A549 (cell line): ENCODE data around the gene SPTLC2. TPM values are rescaled to one million over a fixed set of nuclear protein-coding genes. Genes with fewer than 3 reads are reported as not detected.

Experiments
- ATAC-seq, 2 experiments: fragments of 200-7000 bp in 1 of 2; fragments of >200 bp in 1 of 2; cut with Nextera tagmentation in 1 of 2; cut with Tn5 transposase in 1 of 2; 3 replicates each; pipeline versions ENCODE4 v1.8.0 to v1.9.1; 2018 to 2020; ENCODE audit warnings: mild to moderate bottlenecking in 1 of 2, moderate library complexity in 1 of 2
- CTCF ChIA-PET: fragments of 300-600 bp; sonication (Branson Sonifier 250); formaldehyde crosslinking; extraction: SDS; loops from one replicate; lab custom pipeline; 2021; ENCODE audit warnings: antibody characterized with exemption, inconsistent platforms; lab: Yijun Ruan, JAX
- POLR2A ChIA-PET: fragments of 350-600 bp; formaldehyde crosslinking; extraction: SDS; loops from one replicate; lab custom pipeline; 2021; ENCODE audit warnings: antibody characterized with exemption, inconsistent platforms; lab: Yijun Ruan, JAX
- DNase-seq, 2 experiments: peaks; one replicate each; pipeline versions ENCODE4 v3.0.0 to v3.0.0-alpha.2; 2011 to 2016; ENCODE audit warnings: low read depth in 1 of 2, low spot score in 1 of 2
- FAIRE-seq: peaks from 2 replicates; lab custom pipeline; 2011; peaks lifted over from hg19 to GRCh38; lab: Jason Lieb, UNC
- H3K27ac ChIP-seq, 2 experiments: fragments of >200 bp; sonication (Bioruptor Twin); formaldehyde crosslinking; 3 replicates each; pipeline ENCODE4 v1.5.1; 2016 to 2017
- H3K4me1 ChIP-seq: fragments of >200 bp; sonication (Bioruptor Twin); formaldehyde crosslinking; 3 replicates; pipeline ENCODE4 v1.6.1; 2016
- H3K4me2 ChIP-seq: fragments of >200 bp; sonication (Bioruptor Twin); formaldehyde crosslinking; 3 replicates; pipeline ENCODE4 v1.6.1; 2016
- H3K4me3 ChIP-seq: fragments of >200 bp; sonication (Bioruptor Twin); formaldehyde crosslinking; 3 replicates; pipeline ENCODE4 v1.5.1; 2016
- H3K9me3 ChIP-seq: fragments of >200 bp; sonication (Bioruptor Twin); formaldehyde crosslinking; 3 replicates; pipeline ENCODE4 v1.6.1; 2016
- BCL3 ChIP-seq: fragments of >200 bp; sonication (Bioruptor Twin); formaldehyde crosslinking; IDR thresholded peaks from 3 replicates; pipeline ENCODE4 v1.6.1; 2016
- CBX8 ChIP-seq: fragments of 200-600 bp; sonication (generic); IDR thresholded peaks from 2 replicates; pipeline ENCODE4 v1.6.1; 2016
- CEBPB ChIP-seq, 2 experiments: fragments of >200 bp in 1 of 2; sonication (Bioruptor Twin) in 1 of 2; formaldehyde crosslinking in 1 of 2; IDR thresholded peaks; 2 replicates each; pipeline ENCODE4 v1.6.1; 2012 to 2016
- CHD2 ChIP-seq: fragments of 150-350 bp; IDR thresholded peaks from 2 replicates; pipeline ENCODE4 v1.6.1; 2014; ENCODE audit warnings: low read length; ENCODE audit not compliant: partially characterized antibody
- CHD4 ChIP-seq: fragments of 200-600 bp; sonication (generic); IDR thresholded peaks from 2 replicates; pipeline ENCODE4 v1.6.1; 2016; ENCODE audit warnings: antibody characterized with exemption, mild to moderate bottlenecking, borderline replicate concordance
- E2F6 ChIP-seq: IDR thresholded peaks from 2 replicates; pipeline ENCODE4 v1.6.1; 2012; ENCODE audit warnings: low read depth, borderline replicate concordance
- EHMT2 ChIP-seq: fragments of 200-600 bp; sonication (generic); IDR thresholded peaks from 2 replicates; pipeline ENCODE4 v1.6.1; 2016; ENCODE audit warnings: antibody characterized with exemption, low read depth, mild to moderate bottlenecking, moderate library complexity
- ELK1 ChIP-seq: fragments of 150-350 bp; IDR thresholded peaks from 2 replicates; pipeline ENCODE4 v1.6.1; 2014; ENCODE audit warnings: low read depth, mild to moderate bottlenecking, low read length
- FOSL2 ChIP-seq, 2 experiments: fragments of 450-650 bp in 1 of 2; fragments of >200 bp in 1 of 2; sonication (Bioruptor Twin) in 1 of 2; formaldehyde crosslinking; IDR thresholded peaks; 2 replicates each; pipeline versions ENCODE4 v1.5.0 to v1.6.1; 2016 to 2020; ENCODE audit warnings: mild to moderate bottlenecking in 1 of 2, moderate library complexity in 1 of 2
- FOXS1 ChIP-seq: fragments of 250-450 bp; sonication (Bioruptor Pico); IDR thresholded peaks from 2 replicates; pipeline ENCODE4 v1.5.0; 2020; ENCODE audit warnings: mild to moderate bottlenecking, moderate library complexity
- GATA3 ChIP-seq: IDR thresholded peaks from 2 replicates; pipeline ENCODE4 v1.6.1; 2012; ENCODE audit warnings: borderline replicate concordance
- HDAC2 ChIP-seq: fragments of 200-600 bp; sonication (generic); IDR thresholded peaks from 2 replicates; pipeline ENCODE4 v1.6.1; 2016
- HES2 ChIP-seq: fragments of >200 bp; sonication (Bioruptor Twin); formaldehyde crosslinking; IDR thresholded peaks from 2 replicates; pipeline ENCODE4 v1.6.1; 2016
- JUN ChIP-seq, 2 experiments: fragments of >200 bp; sonication (Bioruptor Twin); formaldehyde crosslinking; IDR thresholded peaks; 2 replicates in 1 of 2; 3 replicates in 1 of 2; pipeline ENCODE4 v1.6.1; 2016 to 2017
- KDM1A ChIP-seq: fragments of 200-600 bp; sonication (generic); IDR thresholded peaks from 2 replicates; pipeline ENCODE4 v1.6.1; 2016; ENCODE audit warnings: low read depth, mild to moderate bottlenecking
- KDM5A ChIP-seq: fragments of 200-600 bp; sonication (generic); IDR thresholded peaks from 2 replicates; pipeline ENCODE4 v1.6.1; 2016; ENCODE audit warnings: antibody characterized with exemption, mild to moderate bottlenecking
- MYC ChIP-seq: IDR thresholded peaks from 2 replicates; pipeline ENCODE4 v1.6.1; 2012; ENCODE audit warnings: mild to moderate bottlenecking, inconsistent platforms, low read length, improper control_type of control experiment, borderline replicate concordance
- NPAS2 ChIP-seq: fragments of 250-450 bp; sonication (Bioruptor Pico); IDR thresholded peaks from 2 replicates; pipeline ENCODE4 v1.8.0; 2022; ENCODE audit warnings: mild to moderate bottlenecking, moderate library complexity, borderline replicate concordance
- PBX3 ChIP-seq: IDR thresholded peaks from 2 replicates; pipeline ENCODE4 v1.6.1; 2012
- PHF8 ChIP-seq: fragments of 200-600 bp; sonication (generic); IDR thresholded peaks from 2 replicates; pipeline ENCODE4 v1.6.1; 2016; ENCODE audit warnings: low read depth, mild to moderate bottlenecking, antibody characterized with exemption, moderate library complexity, borderline replicate concordance
- POLR2A ChIP-seq: IDR thresholded peaks from 2 replicates; pipeline ENCODE4 v1.6.1; 2012; ENCODE audit warnings: mild to moderate bottlenecking, low read length
- POLR2AphosphoS2 ChIP-seq: conservative IDR thresholded peaks from 2 replicates; pipeline ENCODE4 v1.6.1; 2012; ENCODE audit warnings: low read length, improper control_type of control experiment, inconsistent platforms
- RAD21 ChIP-seq, 2 experiments: fragments of >200 bp in 1 of 2; sonication (Bioruptor Twin) in 1 of 2; formaldehyde crosslinking in 1 of 2; IDR thresholded peaks in 1 of 2; conservative IDR thresholded peaks in 1 of 2; 2 replicates in 1 of 2; 3 replicates in 1 of 2; pipeline ENCODE4 v1.6.1; 2012 to 2018; ENCODE audit warnings: inconsistent platforms in 1 of 2
- RARB ChIP-seq: fragments of 250-450 bp; sonication (Bioruptor Pico); IDR thresholded peaks from 2 replicates; pipeline ENCODE4 v1.8.0; 2021; ENCODE audit warnings: mild to moderate bottlenecking, moderate library complexity
- RCOR1 ChIP-seq: fragments of 150-350 bp; IDR thresholded peaks from 2 replicates; pipeline ENCODE4 v1.6.1; 2014; ENCODE audit warnings: antibody characterized with exemption, low read length, low read depth
- RFX5 ChIP-seq: fragments of 450-650 bp; IDR thresholded peaks from 2 replicates; pipeline ENCODE4 v1.7.1; 2014; ENCODE audit warnings: antibody characterized with exemption, mild to moderate bottlenecking, moderate library complexity
- SMC3 ChIP-seq: fragments of >200 bp; sonication (Bioruptor Twin); formaldehyde crosslinking; IDR thresholded peaks from 3 replicates; pipeline ENCODE4 v1.6.1; 2018; ENCODE audit warnings: inconsistent platforms
- TP53 ChIP-seq: fragments of 250-450 bp; sonication (Bioruptor Pico); IDR thresholded peaks from 2 replicates; pipeline ENCODE4 v1.5.0; 2021; ENCODE audit warnings: mild to moderate bottlenecking, moderate library complexity
- ZC3H11A ChIP-seq: fragments of 450-650 bp; IDR thresholded peaks from 2 replicates; pipeline ENCODE4 v1.6.1; 2014; ENCODE audit warnings: antibody characterized with exemption, mild to moderate bottlenecking
- ZNF302 ChIP-seq: fragments of 250-450 bp; sonication (Bioruptor Pico); IDR thresholded peaks from 2 replicates; pipeline ENCODE4 v1.9.0; 2021; ENCODE audit warnings: inconsistent platforms, mild to moderate bottlenecking, moderate library complexity
- WGBS: methylation state at CpG from one replicate; pipeline ENCODE4 v1.1.6; 2017; ENCODE audit errors: missing lambda C conversion rate; 5-methylcytosine and 5-hydroxymethylcytosine counted together
- polyA plus RNA-seq, 4 experiments: library from polyadenylated mRNA; depleted of rRNA in 3 of 4; stranded (reverse); fragments of >200 nt; fragmentation: RNase III in 1 of 4; extraction: RNeasy Plus Mini Kit Qiagen cat#74134 plus additional on column Dnase treatment in 1 of 4; gene quantifications; 2 replicates in 3 of 4; 3 replicates in 1 of 4; pipeline ENCODE4 v1.2.3, GENCODE V29; 2011 to 2017

SPTLC2 gene
- polyA plus RNA-seq, 2 of the 4 experiments (the other 2 are of a cell fraction) = 17.2 to 30.9 TPM

GRCh38 chr14:77580477-77580876 is 36.0 kb downstream of the SPTLC2 start:
- no peak overlapping the region for H3K27ac ChIP-seq
- 95% methylated on average over 4 of the region's 4 CpGs for WGBS

GRCh38 chr14:77579780-77580179 is 36.7 kb downstream of the SPTLC2 start:
- TF ChIP-seq CHD4 = no peak
- TF ChIP-seq ZC3H11A = no peak
- no peak for TF ChIP-seq RAD21 (conservative IDR thresholded peaks at IDR 0.05 in 1 of 2, IDR thresholded peaks at IDR 0.05 in 1 of 2)
- TF ChIP-seq PBX3 = no peak
- TF ChIP-seq E2F6 = no peak
- no peak for TF ChIP-seq ZNF302 (CRISPR knock-in tag)
- TF ChIP-seq BCL3 = no peak
- TF ChIP-seq POLR2A = no peak
- no peak for TF ChIP-seq SMC3
- TF ChIP-seq NPAS2 (CRISPR knock-in tag) = no peak
- no peak for TF ChIP-seq JUN (IDR thresholded peaks at IDR 0.05)
- TF ChIP-seq CHD2 = no peak
- no peak for TF ChIP-seq PHF8
- TF ChIP-seq RARB = no peak
- no peak for TF ChIP-seq MYC
- no peak for TF ChIP-seq RCOR1
- no peak for TF ChIP-seq CEBPB (IDR thresholded peaks at IDR 0.05)
- no peak for TF ChIP-seq ELK1
- FAIRE-seq (no peak), ATAC-seq (no peak), DNase-seq (no peak)
- ChIA-PET CTCF (interaction anchor here (1.2 kb wide), 1 partner anchor 51 kb away, joined by 4 read pairs; no protein-coding TSS in a partner anchor), POLR2A (no interaction called here)
- H3K4me2 ChIP-seq = no peak overlapping the region
- H3K27ac ChIP-seq = no peak overlapping the region
- H3K4me1 ChIP-seq = no peaks in the 10 kb centered on the region
- no peaks in the 10 kb centered on the region for H3K9me3 ChIP-seq
- 93% methylated on average over 1 of the region's 1 CpG for WGBS
- no peak overlapping the region for H3K4me3 ChIP-seq

More at GRCh38 chr14:77580477-77580876, 36.0 kb downstream of the SPTLC2 start:
- DNase-seq (no peak), FAIRE-seq (no peak), ATAC-seq (no peak)
- POLR2A ChIA-PET = no interaction called here
- CTCF ChIA-PET = no interaction called here
- Histone ChIP-seq H3K4me3 (no peak overlapping the region), H3K4me1 (no peaks in the 10 kb centered on the region), H3K4me2 (no peak overlapping the region), H3K9me3 (no peaks in the 10 kb centered on the region)
- TF ChIP-seq KDM5A (no peak), CHD2 (no peak), ZC3H11A (no peak), JUN (IDR thresholded peaks at IDR 0.05) (no peak), ELK1 (no peak), POLR2AphosphoS2 (no peak), KDM1A (no peak), EHMT2 (no peak), HES2 (no peak), TP53 (CRISPR knock-in tag) (no peak), HDAC2 (no peak), BCL3 (no peak), RFX5 (no peak), GATA3 (no peak), FOSL2 (IDR thresholded peaks at IDR 0.05) (no peak), FOSL2 (CRISPR knock-in tag; IDR thresholded peaks at IDR 0.05) (no peak), FOXS1 (no peak), CBX8 (no peak), MYC (no peak), POLR2A (no peak)
